Camera-type eye (tissue), 1 donor: ENCODE results near the gene ITPKB. TPM values are rescaled to one million over a fixed set of nuclear protein-coding genes. Genes with fewer than 3 reads are reported as not detected.

Source experiments
- total RNA-seq: library from RNA; depleted of rRNA; stranded (reverse); fragments of >200 nt; gene quantifications from one replicate; pipeline ENCODE4 v1.2.3, GENCODE V29; 2014

ITPKB gene
- 32.5 TPM for total RNA-seq

DNA sequence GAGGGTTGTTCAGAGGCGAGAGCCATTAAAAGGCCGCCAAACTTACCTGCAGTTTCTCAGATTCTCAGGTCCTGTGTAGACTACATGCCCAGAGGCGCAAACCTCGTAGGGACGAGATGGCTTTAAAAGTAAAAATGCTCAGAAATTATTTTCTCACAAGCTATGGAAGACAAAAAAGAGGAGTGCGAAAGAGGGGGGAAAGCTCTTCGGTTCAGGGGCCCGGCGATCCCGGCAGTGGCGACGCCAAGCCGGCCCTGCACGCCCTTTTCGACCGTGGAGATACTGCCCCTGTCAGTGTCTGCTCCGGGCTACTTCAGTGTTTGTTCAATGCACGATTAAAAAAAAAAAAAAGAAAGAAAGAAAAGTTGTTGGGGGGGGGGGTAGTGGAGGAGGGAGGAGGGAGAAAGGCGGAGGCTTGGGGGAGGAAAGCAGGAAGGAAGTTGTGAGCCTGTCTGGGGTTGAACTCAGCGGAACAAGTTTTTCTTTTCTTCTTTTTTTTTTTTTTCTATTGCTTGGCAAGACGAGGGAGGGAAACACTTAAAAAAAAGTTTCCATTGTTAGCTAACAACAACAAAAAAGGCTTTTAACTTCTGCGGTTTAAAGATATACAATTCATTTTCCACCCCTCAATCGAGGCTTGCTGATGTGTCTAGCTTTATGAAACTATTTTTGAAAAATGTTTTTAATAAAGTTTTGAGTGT is at the start of gene ITPKB:
TSS of gene ITPKB (minus strand) at position 288 of the 701 bp plus-strand sequence. CDS start 1,824 bp downstream, outside the sequence.

Other genes with a start within 250 kb of the ITPKB start
- 2.9 TPM for gene STUM, start 190.5 kb downstream of the ITPKB start, total RNA-seq
- gene PSEN2, start 131.3 kb upstream of the ITPKB start, total RNA-seq: 41.7 TPM
- gene COQ8A, start 201.0 kb upstream of the ITPKB start, total RNA-seq: 44.4 TPM